Activated CD4-positive, alpha-beta T cell treated with anti-CD3 and anti-CD28 coated beads for 1 hour (primary cell): Measurements from ENCODE around the gene RAET1G.
"Not testable (repeated sequence)": the region's sequence is repeated elsewhere in the genome, so short reads cannot be mapped to it uniquely, and the experiment has no call there.

Source experiments
- DNase-seq: peaks from one replicate; pipeline ENCODE4 v3.0.0-alpha.2; 2020

The RAET1G gene

GRCh38 chr6:149933036-149933435 lies 10.1 kb upstream of the RAET1G start:
- DNase-seq: no peak

- no peak for DNase-seq
Measured at GRCh38 chr6:149931501-149931900, 8.6 kb upstream of the RAET1G start.

- DNase-seq: no peak
Measured at GRCh38 chr6:149929422-149929821, 6.5 kb upstream of the RAET1G start.

GRCh38 chr6:149927025-149927424 lies 4.1 kb upstream of the RAET1G start:
- not testable (repeated sequence) for DNase-seq

- peak; percentile 54 for DNase-seq
Measured at GRCh38 chr6:149925974-149926777, 3.3 kb upstream of the RAET1G start.

GRCh38 chr6:149925253-149925973 lies 2.5 kb upstream of the RAET1G start:
- peak; percentile 7 for DNase-seq

- peak; percentile 5 for DNase-seq
Measured at GRCh38 chr6:149924933-149925252, 2.0 kb upstream of the RAET1G start.

- peak; percentile 6 for DNase-seq
Measured at GRCh38 chr6:149924206-149924932, 1.4 kb upstream of the RAET1G start.

GRCh38 chr6:149923327-149923986 lies 536 bp upstream of the RAET1G start:
- DNase-seq: peak; percentile 3

- DNase-seq: peak; percentile 6
Measured at GRCh38 chr6:149922091-149922490, 830 bp downstream of the RAET1G start.

- no peak for DNase-seq
Measured at GRCh38 chr6:149921361-149921760, 1.6 kb downstream of the RAET1G start.

GRCh38 chr6:149919834-149920225 lies 3.1 kb downstream of the RAET1G start:
- DNase-seq: no peak

GRCh38 chr6:149919126-149919833 lies 3.6 kb downstream of the RAET1G start:
- DNase-seq: not testable (repeated sequence)

- no peak for DNase-seq
Measured at GRCh38 chr6:149918151-149918905, 4.6 kb downstream of the RAET1G start.

- no peak for DNase-seq
Measured at GRCh38 chr6:149917679-149918078, 5.2 kb downstream of the RAET1G start.

GRCh38 chr6:149915970-149916865 lies 6.7 kb downstream of the RAET1G start:
- DNase-seq: no peak

GRCh38 chr6:149913540-149914240 lies 9.2 kb downstream of the RAET1G start:
- DNase-seq: no peak

- DNase-seq: no peak
Measured at GRCh38 chr6:149913085-149913484, 9.8 kb downstream of the RAET1G start.

GRCh38 chr6:149912680-149913079 lies 10.2 kb downstream of the RAET1G start:
- DNase-seq: not testable (repeated sequence)

GRCh38 chr6:149910721-149911151 lies 12.2 kb downstream of the RAET1G start:
- DNase-seq: no peak
